ENCODE results near the gene ADAP1. TPM values are rescaled to one million over a fixed set of nuclear protein-coding genes. Genes with fewer than 3 reads are reported as not detected.

ADAP1 gene
- total and polyA plus RNA-seq, 2 experiments from 2014 or later, result 0.24 to 1.1 TPM

- no peaks in the 10 kb centered on the region for H3K79me2 ChIP-seq (ENCODE audit: insufficient read depth)
- peak; percentile 49 for DNase-seq
- WGBS, 2 experiments (ENCODE audit: low coverage in 1 of 2, low lambda C conversion rate in 2 of 2, missing lambda C conversion rate in 2 of 2), result 63 to 64% methylated on average over 41 of the region's 41 CpGs
These were observed 31.6 kb upstream of the ADAP1 start for GRCh38 chr7:985915-986741.

DNA sequence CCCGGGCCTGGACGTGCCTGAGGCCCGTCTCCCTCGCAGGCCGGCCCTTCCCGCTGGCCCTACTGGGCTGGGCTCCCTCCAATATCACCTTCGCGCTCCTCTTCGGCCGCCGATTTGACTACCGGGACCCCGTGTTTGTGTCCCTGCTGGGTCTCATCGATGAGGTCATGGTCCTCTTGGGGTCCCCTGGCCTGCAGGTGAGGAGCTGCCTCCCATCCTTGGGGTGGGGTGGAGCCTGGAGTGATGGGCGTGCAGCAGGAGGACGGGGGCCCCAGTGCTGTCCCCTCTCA lies 30.6 kb upstream of the ADAP1 start:
- Histone ChIP-seq H3F3A (ENCODE audit: insufficient read depth) (no peaks in the 10 kb centered on the region), H3K27me3 (replicated peaks; ENCODE audit: insufficient read depth) (0 out of 2 replicates have a peak, but pooled peaks cover 8% of the 10 kb centered on the region), H3K4me2 (ENCODE audit: unreplicated experiment) (no peak overlapping the region), H4K20me1 (ENCODE audit: insufficient read depth) (no peaks in the 10 kb centered on the region), H3K9ac (no peak overlapping the region), H2AFZ (no peak overlapping the region), H3K4me3 (no peak overlapping the region), H3K9me3 (ENCODE audit: low read depth) (no peaks in the 10 kb centered on the region), H3K79me2 (ENCODE audit: insufficient read depth) (no peaks in the 10 kb centered on the region), H3K4me1 (ENCODE audit: insufficient read depth) (no peaks in the 10 kb centered on the region), H3K36me3 (ENCODE audit: low read depth) (no peaks in the 10 kb centered on the region), H3K27ac (no peak overlapping the region), H3K9me2 (ENCODE audit: insufficient read depth) (no peaks in the 10 kb centered on the region)
- DNase-seq, result no peak
- no peak for TF ChIP-seq EZH2phosphoT487 (IDR thresholded peaks at IDR 0.05; ENCODE audit: insufficient read depth, low read depth)
- TF ChIP-seq EZH2 (IDR thresholded peaks at IDR 0.05; ENCODE audit: insufficient read depth, poor library complexity, severe bottlenecking), result no peak
- in situ Hi-C loops (cut with MboI), result no loop called here
- 57 to 60% methylated on average over 16 of the region's 16 CpGs for WGBS, 2 experiments (ENCODE audit: low coverage in 1 of 2, low lambda C conversion rate in 2 of 2, missing lambda C conversion rate in 2 of 2)

More at GRCh38 chr7:985915-986741, 31.6 kb upstream of the ADAP1 start:
- Histone ChIP-seq H3K27me3 (replicated peaks; ENCODE audit: insufficient read depth) (0 out of 2 replicates have a peak, but pooled peaks cover 8% of the 10 kb centered on the region), H3K9me2 (ENCODE audit: insufficient read depth) (no peaks in the 10 kb centered on the region), H4K20me1 (ENCODE audit: insufficient read depth) (no peaks in the 10 kb centered on the region), H3K9ac (no peak overlapping the region), H3K4me1 (ENCODE audit: insufficient read depth) (no peaks in the 10 kb centered on the region), H3F3A (ENCODE audit: insufficient read depth) (no peaks in the 10 kb centered on the region), H2AFZ (no peak overlapping the region), H3K9me3 (ENCODE audit: low read depth) (no peaks in the 10 kb centered on the region), H3K4me3 (no peak overlapping the region), H3K36me3 (ENCODE audit: low read depth) (no peaks in the 10 kb centered on the region), H3K4me2 (ENCODE audit: unreplicated experiment) (no peak overlapping the region), H3K27ac (no peak overlapping the region)
- TF ChIP-seq EZH2phosphoT487 (IDR thresholded peaks at IDR 0.05; ENCODE audit: insufficient read depth, low read depth), result no peak
- no peak for TF ChIP-seq EZH2 (IDR thresholded peaks at IDR 0.05; ENCODE audit: insufficient read depth, poor library complexity, severe bottlenecking)
- in situ Hi-C loops (cut with MboI), result no loop called here

- H3K27ac ChIP-seq, result no peak overlapping the region
- H3K4me3 ChIP-seq, result no peak overlapping the region
- no peak overlapping the region for H3K9ac ChIP-seq
- WGBS, 2 experiments (ENCODE audit: low coverage in 1 of 2, low lambda C conversion rate in 2 of 2, missing lambda C conversion rate in 2 of 2), result 63 to 64% methylated on average over 30 to 39 of the region's 39 CpGs
- TF ChIP-seq EZH2 (IDR thresholded peaks at IDR 0.05; ENCODE audit: insufficient read depth, poor library complexity, severe bottlenecking) (no peak), EZH2phosphoT487 (IDR thresholded peaks at IDR 0.05; ENCODE audit: insufficient read depth, low read depth) (no peak)
- no peaks in the 10 kb centered on the region for H3K36me3 ChIP-seq (ENCODE audit: low read depth)
- H3K79me2 ChIP-seq (ENCODE audit: insufficient read depth), result no peaks in the 10 kb centered on the region
- H3K27me3 ChIP-seq (replicated peaks; ENCODE audit: insufficient read depth), result 0 out of 2 replicates have a peak, but pooled peaks cover 8% of the 10 kb centered on the region
- DNase-seq, result no peak
- H2AFZ ChIP-seq, result no peak overlapping the region
- H4K20me1 ChIP-seq (ENCODE audit: insufficient read depth), result no peaks in the 10 kb centered on the region
- H3F3A ChIP-seq (ENCODE audit: insufficient read depth), result no peaks in the 10 kb centered on the region
- no peaks in the 10 kb centered on the region for H3K4me1 ChIP-seq (ENCODE audit: insufficient read depth)
- H3K9me2 ChIP-seq (ENCODE audit: insufficient read depth), result no peaks in the 10 kb centered on the region
- no peak overlapping the region for H3K4me2 ChIP-seq (ENCODE audit: unreplicated experiment)
- in situ Hi-C loops (cut with MboI), result no loop called here
- H3K9me3 ChIP-seq (ENCODE audit: low read depth), result no peaks in the 10 kb centered on the region
These were observed 30.1 kb upstream of the ADAP1 start for GRCh38 chr7:984361-985126.

GRCh38 chr7:983616-984071 lies 29.2 kb upstream of the ADAP1 start:
- Histone ChIP-seq H3K4me3 (no peak overlapping the region), H3K4me2 (ENCODE audit: unreplicated experiment) (no peak overlapping the region), H3K9me2 (ENCODE audit: insufficient read depth) (no peaks in the 10 kb centered on the region), H3K36me3 (ENCODE audit: low read depth) (no peaks in the 10 kb centered on the region), H3K4me1 (ENCODE audit: insufficient read depth) (no peaks in the 10 kb centered on the region), H3K9ac (no peak overlapping the region), H3K79me2 (ENCODE audit: insufficient read depth) (no peaks in the 10 kb centered on the region), H2AFZ (no peak overlapping the region), H3F3A (ENCODE audit: insufficient read depth) (no peaks in the 10 kb centered on the region), H3K27me3 (replicated peaks; ENCODE audit: insufficient read depth) (0 out of 2 replicates have a peak, but pooled peaks cover 8% of the 10 kb centered on the region), H3K27ac (no peak overlapping the region), H4K20me1 (ENCODE audit: insufficient read depth) (no peaks in the 10 kb centered on the region), H3K9me3 (ENCODE audit: low read depth) (no peaks in the 10 kb centered on the region)
- TF ChIP-seq EZH2phosphoT487 (IDR thresholded peaks at IDR 0.05; ENCODE audit: insufficient read depth, low read depth) (no peak), EZH2 (IDR thresholded peaks at IDR 0.05; ENCODE audit: insufficient read depth, poor library complexity, severe bottlenecking) (no peak)
- in situ Hi-C loops (cut with MboI), result no loop called here
- 63 to 69% methylated on average over 20 of the region's 20 CpGs for WGBS, 2 experiments (ENCODE audit: low coverage in 1 of 2, low lambda C conversion rate in 2 of 2, missing lambda C conversion rate in 2 of 2)
- DNase-seq, result no peak
